Bronchial epithelial cell (primary cell): ENCODE measurements around the gene NCLN. TPM values are rescaled to one million over a fixed set of nuclear protein-coding genes. Genes with fewer than 3 reads are reported as not detected.
A peak's percentile ranks its signal among the peaks of the same experiment; 100 is the strongest.

Experiments
- DNase-seq: peaks from one replicate; pipeline ENCODE4 v3.0.0-alpha.2; 2010; ENCODE audit warnings: low read depth
- FAIRE-seq: peaks from 2 replicates; lab custom pipeline; 2011; peaks lifted over from hg19 to GRCh38; lab: Jason Lieb, UNC
- H3K27me3 ChIP-seq: 2 replicates; pipeline ENCODE4 v1.5.1; 2011; ENCODE audit warnings: low read length; ENCODE audit not compliant: control insufficient read depth, insufficient read depth
- H3K36me3 ChIP-seq: 2 replicates; pipeline ENCODE4 v1.5.1; 2011; ENCODE audit warnings: low read length; ENCODE audit not compliant: control insufficient read depth, insufficient read depth
- H3K4me3 ChIP-seq: 2 replicates; pipeline ENCODE4 v1.5.1; 2011; ENCODE audit warnings: mild to moderate bottlenecking, low read depth, low read length, control low read depth
- total RNA-seq: library from RNA; depleted of rRNA; stranded (reverse); fragments of >200 nt; gene quantifications from 2 replicates; pipeline ENCODE4 v1.2.1, GENCODE V29; 2014
- TF ChIP-seq, protein P1 (sequence below): IDR thresholded peaks from 2 replicates; pipeline ENCODE4 v1.5.1; 2011; ENCODE audit warnings: mild to moderate bottlenecking, moderate library complexity, low read length, control low read depth, inconsistent platforms; ENCODE audit not compliant: insufficient read depth, severe bottlenecking

NCLN gene
- total RNA-seq, 1 donor from 2014 or later, result 41.6 TPM

DNA sequence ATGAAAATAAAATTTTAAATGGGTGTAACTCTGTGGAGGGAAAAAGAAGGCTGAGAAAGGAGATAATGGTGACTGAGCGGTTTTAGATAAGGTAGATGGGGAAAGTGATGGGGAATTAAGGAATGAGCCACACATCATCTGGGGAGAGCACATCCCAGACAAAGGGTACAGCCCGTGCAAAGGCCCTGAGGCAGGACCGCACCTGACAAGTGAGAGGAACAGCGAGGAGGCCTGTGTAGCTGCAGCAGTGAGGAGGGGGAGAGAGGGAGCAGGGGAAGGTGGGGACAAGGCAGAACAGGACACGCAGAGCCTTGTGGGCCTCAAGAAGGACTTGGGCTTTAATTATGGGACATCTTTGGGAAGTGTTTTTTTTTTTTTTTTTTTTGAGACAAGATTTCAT lies 37.0 kb downstream of the NCLN start:
- Histone ChIP-seq H3K36me3 (no peaks in the 10 kb centered on the region), H3K4me3 (no peak overlapping the region), H3K27me3 (peaks cover 5% of the 10 kb centered on the region)
- FAIRE-seq (no peak), DNase-seq (no peak)
- TF ChIP-seq, protein P1, sequence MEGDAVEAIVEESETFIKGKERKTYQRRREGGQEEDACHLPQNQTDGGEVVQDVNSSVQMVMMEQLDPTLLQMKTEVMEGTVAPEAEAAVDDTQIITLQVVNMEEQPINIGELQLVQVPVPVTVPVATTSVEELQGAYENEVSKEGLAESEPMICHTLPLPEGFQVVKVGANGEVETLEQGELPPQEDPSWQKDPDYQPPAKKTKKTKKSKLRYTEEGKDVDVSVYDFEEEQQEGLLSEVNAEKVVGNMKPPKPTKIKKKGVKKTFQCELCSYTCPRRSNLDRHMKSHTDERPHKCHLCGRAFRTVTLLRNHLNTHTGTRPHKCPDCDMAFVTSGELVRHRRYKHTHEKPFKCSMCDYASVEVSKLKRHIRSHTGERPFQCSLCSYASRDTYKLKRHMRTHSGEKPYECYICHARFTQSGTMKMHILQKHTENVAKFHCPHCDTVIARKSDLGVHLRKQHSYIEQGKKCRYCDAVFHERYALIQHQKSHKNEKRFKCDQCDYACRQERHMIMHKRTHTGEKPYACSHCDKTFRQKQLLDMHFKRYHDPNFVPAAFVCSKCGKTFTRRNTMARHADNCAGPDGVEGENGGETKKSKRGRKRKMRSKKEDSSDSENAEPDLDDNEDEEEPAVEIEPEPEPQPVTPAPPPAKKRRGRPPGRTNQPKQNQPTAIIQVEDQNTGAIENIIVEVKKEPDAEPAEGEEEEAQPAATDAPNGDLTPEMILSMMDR, result no peak

GRCh38 chr19:3224346-3225168 lies 38.8 kb downstream of the NCLN start, which contains the start of gene CELF5:
TSS of gene CELF5 (plus strand) at chr19:3224661. CDS start at chr19:3224740, 79 bp downstream.
- TF ChIP-seq, protein P1, result peak; percentile 22
- peaks cover 13% of the 10 kb centered on the region for H3K27me3 ChIP-seq
- no peaks in the 10 kb centered on the region for H3K36me3 ChIP-seq
- H3K4me3 ChIP-seq, result no peak within 1 kb of the TSS
- DNase-seq (no peak), FAIRE-seq (no peak)

DNA sequence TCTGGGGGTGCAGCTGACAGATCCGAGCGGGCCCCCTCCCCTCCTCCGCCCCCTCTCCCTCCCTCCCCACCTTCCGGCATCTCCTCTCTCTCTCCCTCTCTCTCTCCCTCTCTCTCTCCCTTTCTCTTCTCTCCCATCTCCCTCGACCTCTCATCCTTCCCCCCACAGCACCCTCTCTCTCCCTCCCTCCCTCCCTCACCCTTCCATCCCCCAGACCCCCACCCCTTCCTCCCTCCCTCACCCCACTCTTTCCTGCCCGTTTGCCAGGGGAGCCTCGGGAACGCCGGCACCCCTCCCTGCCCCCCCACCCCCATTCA lies 39.4 kb downstream of the NCLN start:
- H3K27me3 ChIP-seq, result peaks cover 13% of the 10 kb centered on the region

GRCh38 chr19:3225677-3226093 lies 40.0 kb downstream of the NCLN start:
- H3K4me3 ChIP-seq, result no peak overlapping the region
- DNase-seq (no peak), FAIRE-seq (no peak)
- no peaks in the 10 kb centered on the region for H3K36me3 ChIP-seq
- TF ChIP-seq, protein P1, result no peak
- peaks cover 13% of the 10 kb centered on the region for H3K27me3 ChIP-seq

More for the DNA sequence above, 39.4 kb downstream of the NCLN start:
- Histone ChIP-seq H3K36me3 (no peaks in the 10 kb centered on the region), H3K4me3 (no peak overlapping the region)
- DNase-seq, result no peak
- TF ChIP-seq, protein P1, result no peak
- no peak for FAIRE-seq

- H3K4me3 ChIP-seq, result no peak overlapping the region
- H3K27me3 ChIP-seq, result peaks cover 13% of the 10 kb centered on the region
- TF ChIP-seq, protein P1, result no peak
Observed at GRCh38 chr19:3227054-3227626, 41.4 kb downstream of the NCLN start.

More at GRCh38 chr19:3227054-3227626, 41.4 kb downstream of the NCLN start:
- DNase-seq, result no peak
- no peak for FAIRE-seq
- no peaks in the 10 kb centered on the region for H3K36me3 ChIP-seq
